ENCODE measurements around the gene EPB42.

EPB42 gene

DNA sequence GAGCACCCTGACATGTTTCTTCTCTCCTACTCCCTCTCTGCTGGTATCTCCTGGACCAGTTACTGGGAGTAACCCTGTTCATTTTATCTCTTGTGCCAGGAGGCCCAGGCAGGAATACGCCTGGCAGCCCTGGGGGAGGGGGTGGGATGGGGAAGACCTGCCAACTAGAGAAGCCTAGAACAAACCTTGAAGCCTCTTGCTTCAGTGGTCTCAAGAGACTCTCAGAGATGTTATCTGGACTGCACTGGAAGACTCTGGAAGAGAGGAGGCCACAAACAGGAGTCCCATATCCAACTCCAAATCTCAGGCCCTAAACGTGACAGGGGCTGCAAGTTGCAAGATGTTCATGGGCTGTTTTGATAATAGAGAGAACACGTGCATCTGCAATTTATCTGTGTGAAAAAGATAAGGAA lies at the start of gene EPB42:
Gene EPB42, minus strand, starts transcription at position 28 of the 413 bp plus-strand sequence. CDS start 193 bp downstream, outside the sequence.
- FAIRE-seq = no peak

DNA sequence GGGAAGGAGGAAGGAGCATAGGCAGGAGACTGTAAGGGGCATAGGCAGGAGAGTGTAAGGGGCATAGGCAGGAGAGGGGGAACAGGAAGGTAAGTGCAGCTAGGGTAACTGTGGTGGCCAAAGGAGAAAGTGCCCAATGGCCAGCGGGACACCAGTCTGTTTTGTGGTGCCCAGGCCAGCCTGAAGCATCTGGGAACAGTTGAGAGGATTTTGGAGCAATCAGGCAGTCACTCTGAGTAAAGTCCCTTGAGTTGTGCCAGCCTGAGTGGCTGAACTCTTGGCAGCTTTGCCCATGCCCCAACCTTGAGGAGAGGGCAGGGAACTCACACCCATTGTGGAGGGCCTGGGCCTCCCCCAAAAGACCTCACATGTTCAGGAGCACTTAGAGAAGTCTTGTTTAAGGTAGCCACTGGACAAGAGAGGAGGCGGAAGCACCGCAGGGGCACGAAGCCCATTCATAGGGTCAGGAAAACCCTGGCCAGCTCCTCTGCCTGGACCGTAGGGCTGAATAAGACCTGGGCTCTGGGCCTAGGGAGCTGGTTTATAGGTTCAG lies 49.4 kb upstream of the EPB42 start:
- no peak for FAIRE-seq

DNA sequence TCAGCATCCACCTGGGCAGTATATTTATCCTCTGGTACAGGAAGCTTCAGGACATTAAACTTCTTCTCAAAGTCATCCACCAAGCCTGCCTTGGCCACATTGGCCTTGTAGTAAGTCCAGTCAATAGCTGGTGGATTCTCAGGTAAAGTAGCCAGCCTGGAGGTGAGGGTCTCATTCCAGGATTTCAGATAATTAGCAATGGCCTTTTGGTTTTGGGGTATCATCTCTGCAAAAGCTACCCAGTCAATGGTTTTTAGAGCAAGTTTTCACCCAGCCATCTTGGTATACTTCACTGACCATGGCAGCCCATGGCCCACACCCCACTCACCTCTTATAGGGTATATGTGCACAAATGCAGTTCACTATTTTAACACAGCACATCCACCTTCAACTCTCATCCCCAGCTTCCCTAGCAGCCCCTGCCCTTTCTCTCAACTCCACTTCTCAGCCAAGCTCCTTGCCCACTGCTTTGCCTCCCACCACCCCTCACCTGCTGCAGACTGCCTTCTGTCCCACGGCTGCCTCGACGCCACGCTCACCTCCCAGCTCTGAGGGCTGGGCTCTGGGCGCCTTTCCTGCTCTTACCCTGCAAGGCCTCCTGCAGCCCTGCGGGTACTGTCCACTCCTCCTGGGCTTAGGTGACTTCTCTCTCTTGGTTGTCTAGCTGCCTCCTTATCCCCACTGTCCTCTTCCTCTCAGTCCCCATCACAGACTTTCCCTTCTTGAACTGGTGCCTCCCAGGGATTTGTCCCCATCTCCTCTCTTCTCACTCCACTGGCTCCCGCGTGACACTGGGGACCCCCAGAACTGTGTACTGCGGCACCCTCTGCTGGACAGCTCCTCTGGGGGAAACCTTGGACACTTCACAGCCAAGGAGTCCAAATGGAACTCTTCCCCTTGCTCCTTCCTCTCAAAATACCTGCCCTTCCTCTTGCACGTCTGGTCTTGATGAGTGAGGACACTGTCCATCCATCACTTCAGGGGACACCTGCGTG lies 47.6 kb upstream of the EPB42 start:
- no peak for FAIRE-seq

DNA sequence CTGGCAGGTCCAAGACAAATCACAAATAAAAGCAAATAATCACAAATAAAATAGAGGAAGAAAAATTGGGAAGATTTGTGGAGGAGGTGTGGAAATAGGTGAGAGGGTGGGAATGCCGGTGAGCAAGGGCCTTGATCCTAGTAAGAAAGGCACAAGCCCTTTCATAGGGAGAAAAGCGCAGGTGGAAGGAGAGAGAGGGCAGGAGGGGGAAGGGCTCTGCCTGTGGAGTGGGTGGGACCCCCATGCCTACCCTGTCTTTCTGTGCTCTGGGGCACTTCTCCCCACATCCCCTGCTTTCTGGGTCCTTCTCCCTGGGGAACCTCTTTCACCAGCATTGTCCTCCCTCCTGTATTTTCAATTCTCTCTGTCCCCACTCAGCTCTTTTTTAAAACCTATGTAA lies 46.6 kb upstream of the EPB42 start:
- no peak for FAIRE-seq

DNA sequence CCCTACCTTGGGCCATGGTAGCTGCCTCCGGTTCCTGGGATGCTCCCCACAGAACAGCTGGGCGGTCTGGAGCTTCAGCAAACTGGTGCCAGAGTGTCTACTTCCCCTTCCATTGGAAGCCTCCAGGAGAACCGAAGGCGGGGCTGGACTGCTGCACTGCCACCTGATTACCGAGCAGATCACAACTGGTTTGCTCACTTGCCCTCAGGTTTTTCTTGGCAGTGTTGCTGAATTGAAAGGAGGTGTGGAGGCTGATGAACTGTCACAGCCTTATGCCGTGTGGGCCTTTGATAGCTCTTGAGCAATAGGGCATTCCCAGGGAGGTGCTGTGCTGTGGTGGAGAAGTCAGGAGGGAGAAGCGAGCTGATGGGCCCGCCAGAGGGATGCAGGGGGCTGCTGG lies 46.0 kb upstream of the EPB42 start, which contains the start of gene TGM5:
Gene TGM5, minus strand, starts transcription at position 95 of the 400 bp plus-strand sequence. Its CDS starts 79 bp downstream, at position 16.
- no peak for FAIRE-seq

DNA sequence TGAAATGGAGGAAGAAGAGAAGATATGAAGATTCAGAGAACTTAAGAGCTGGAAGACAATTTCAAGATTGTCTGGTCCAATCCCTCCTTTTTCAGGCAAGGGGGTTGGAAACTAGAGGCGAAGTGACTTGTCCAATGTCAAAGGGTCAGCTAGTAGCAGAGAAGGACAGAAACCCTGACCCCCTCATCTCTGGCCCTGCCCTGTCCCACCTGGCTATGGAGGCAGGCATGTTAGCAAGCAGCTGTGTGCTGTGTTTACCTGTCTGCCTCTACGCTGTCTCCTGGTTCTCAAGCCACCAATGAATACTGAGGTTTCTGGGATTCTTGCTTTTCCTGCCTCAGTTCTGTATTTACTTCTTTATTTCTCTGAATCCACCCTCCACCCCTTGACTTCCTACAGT lies 45.6 kb upstream of the EPB42 start:
- FAIRE-seq = no peak

DNA sequence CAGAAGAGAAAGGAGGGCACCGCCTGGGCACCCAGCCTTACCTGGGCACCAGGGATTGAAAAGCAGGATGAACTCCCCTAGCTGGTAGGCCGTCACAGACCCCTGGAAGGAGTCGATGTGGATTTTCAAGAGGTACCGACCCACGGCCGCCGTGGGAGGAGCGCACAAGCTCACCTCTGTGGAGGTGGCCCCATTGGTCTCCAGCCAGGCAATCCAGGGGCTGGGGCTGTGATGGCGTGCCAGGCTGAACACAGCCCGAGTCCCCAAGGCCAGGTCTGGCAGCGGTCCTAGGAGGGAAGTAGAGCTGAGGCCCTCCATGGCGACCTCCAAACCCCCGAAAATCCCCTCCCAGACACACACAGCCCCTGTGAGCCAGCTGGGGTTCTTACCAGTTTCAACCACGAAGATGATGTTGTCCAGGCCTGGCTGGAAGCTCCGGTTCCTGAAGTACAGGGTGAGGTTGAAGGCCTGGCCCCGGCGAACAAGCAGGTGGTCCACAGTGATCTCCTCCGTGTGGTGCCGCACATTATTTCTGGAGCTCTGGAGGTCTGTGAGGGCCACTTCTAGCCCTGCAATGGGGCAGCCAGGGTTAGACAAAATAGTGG lies 39.3 kb upstream of the EPB42 start:
- no peak for FAIRE-seq

DNA sequence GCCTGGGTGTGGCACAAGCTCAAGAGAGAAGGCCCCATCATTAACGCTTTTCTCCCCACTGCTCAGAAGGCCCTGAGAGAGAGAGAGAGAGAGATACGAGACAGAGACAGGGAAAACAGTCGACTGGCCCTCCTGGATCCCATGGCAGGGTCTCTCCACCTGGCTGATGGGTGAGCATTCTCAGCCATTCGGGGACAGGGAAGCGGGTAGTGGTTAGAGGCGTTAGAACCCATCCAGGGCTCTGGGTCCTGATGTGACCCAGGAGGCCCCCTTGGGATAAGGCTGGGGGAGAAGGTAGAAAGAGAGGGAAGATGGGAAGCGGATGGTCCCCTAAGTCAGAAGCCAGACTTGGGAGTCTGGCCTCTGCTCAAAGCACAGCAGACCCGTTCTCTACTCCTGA lies 38.0 kb upstream of the EPB42 start:
- no peak for FAIRE-seq

DNA sequence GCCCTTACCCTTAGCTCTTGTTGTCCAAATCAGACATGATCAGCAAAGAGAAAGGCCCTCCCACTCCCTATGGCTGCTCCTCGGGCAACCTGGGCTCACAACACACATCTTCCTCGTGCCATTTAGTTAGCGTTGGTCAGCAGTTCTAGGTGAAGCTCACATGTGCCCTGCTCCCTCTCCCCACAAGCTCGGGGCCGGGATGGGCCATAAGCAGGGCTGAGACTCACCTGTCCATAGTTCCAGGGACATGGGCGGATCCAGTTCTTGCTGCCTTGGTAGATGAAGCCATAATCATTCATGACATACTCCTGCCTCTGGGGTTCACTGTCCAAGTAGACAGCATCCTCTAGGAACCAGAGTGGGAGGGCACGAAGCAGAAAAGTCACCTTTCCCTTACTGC lies 35.5 kb upstream of the EPB42 start:
- no peak for FAIRE-seq

DNA sequence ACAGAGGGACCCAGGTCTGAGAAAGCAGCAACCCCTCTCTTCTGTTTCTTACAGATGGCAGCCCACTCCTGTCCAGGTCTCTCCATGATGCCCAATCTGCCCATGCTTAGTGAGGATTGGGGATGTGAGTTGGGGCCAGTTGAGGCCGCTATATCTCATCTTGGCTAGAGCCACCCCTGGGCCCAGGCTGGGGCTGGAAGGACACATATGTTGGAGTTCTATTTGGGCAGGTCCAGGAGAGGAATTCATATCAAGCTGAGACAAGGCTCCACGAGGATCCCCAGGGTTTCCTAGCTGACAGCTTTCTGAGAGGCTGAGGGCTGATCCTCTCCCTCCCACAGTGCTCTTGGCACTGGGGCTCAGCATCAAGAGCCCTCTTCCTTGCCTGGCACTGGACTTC lies 34.6 kb upstream of the EPB42 start:
- no peak for FAIRE-seq

DNA sequence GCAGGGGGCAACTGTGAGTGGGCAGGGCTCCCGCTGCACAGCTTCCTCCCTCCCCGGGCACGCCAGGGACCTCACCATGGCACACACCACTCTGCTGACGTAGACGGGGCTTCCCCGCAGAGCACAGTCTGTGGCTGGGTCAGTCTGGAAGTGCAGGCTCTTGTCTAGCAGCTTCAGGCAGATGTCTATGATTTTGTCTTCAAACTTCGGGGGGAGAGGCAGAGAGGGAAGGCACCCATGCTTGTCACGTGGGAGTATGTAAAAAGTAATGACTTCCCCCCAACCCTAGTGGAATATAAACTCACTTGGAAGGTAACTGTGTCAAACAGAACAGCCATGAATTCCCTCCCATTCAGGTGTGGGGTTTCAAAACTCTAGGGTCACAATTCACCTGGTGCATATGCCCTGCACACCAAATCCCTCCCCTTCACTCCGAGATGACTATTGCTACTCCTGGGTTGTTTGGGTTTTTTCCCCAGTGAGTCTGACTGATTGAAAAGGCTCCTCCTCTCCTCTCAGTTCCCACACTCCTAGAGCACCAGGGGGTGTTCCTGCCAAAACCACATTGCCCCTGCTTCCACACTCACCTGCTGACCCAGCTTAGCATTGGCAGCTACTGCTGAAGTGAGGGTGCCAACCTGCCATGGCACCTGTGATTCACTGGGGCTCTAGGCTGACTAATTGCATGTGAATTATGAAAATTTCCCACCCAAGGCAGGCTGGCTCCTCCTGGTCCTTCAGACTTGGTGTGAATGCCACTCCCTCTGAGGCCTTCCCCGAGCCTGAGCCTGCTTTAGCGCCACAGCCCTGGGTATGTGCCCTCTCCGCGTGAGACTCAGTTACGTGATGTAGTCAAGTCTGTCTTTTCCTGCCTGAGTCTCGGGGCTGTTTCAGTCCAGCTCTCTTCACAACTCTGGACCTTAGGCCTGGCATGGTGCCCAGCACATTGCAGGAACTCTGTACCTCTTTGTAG lies 32.9 kb upstream of the EPB42 start:
- no peak for FAIRE-seq

DNA sequence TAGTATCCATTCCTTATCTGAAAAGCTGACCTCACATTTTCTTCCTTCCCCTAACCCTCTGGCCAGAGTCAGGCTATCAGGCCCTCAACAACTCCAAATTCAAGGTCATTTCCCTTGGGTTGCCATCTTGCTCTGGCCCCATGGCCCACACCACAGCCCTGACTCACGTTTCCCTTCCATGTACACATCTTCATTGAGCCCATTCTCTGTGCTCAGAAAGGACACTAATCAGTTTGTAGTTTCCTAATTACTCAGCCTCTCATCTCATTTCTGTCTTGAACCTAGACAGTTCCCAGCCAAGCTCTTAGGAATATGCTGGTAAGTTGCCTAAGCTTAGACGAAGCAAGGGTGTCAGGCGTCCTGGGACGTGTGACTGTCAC lies 31.0 kb upstream of the EPB42 start:
- FAIRE-seq = no peak

DNA sequence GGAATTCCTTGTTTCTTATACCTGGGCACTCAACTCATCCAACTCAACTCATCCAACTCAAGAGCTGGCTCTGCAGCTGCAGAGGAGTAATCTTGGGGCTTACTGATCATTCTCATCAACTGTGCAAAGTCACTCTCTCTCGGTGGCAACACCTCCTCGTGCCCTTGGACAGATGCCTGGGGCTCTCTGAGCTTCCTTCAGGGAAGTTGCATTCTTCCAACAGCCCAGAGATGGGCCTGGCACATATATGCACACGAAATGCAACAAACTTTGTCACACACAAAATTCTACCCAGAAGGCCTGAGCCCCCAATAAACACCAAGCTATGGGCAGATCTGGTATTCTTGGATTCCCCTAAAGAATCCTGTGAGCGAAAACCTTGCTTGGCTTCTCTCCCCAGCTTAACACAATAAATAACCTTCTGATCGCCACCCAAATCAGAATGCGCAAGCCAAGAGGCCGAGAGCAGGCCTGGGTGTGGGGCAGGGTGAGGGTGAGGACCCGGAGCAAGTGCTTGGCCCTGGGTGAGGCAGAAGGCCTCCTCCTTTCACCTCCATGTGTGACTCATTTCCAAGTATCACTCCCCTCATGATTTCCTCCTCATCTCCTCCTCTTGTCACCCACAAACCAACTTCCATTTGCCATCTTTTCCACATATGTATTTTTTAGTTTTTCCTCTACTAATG lies 30.5 kb upstream of the EPB42 start:
- no peak for FAIRE-seq

DNA sequence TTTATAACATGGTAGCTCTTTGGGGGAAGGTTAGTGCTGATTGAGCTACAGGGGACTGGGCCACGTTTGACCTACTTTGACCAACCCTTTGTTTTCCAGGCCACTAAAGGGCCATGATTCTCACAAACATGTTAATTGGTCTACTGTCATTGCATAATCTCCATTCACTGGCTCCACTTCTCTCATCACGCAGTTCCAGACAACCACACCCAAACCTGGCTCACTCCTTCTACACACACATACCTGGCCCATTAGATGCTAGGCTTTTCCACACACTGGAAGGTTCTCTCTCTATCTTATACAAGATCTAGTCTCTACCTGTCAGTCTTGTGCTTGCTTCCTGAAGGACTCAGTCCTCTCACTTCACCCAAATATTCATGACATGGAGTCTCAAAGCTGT lies 30.0 kb upstream of the EPB42 start:
- FAIRE-seq = no peak

DNA sequence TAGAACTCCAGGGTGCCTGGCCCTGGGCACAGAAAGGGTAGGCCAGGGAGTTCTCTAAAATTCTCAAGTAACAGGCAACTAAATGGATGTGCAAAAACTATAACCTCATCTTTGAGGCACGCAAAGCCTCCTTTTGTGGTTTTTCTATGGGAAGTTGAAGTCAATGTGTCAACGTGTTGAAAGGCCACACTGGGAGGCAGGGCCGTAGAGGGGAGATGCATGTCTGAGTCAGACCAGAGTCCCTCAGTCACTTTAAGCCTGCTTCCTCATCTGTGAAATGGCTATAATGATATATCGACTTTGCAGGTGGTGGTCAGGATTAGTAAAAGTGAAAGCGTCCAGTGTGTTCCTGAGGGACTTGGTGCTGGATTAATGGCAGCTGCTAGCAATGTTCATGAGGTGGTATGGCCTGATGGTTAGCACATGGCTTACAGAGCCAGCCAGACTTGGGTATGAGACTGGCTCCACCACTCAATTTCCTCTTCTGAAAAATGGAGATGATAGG lies 28.9 kb upstream of the EPB42 start:
- no peak for FAIRE-seq

DNA sequence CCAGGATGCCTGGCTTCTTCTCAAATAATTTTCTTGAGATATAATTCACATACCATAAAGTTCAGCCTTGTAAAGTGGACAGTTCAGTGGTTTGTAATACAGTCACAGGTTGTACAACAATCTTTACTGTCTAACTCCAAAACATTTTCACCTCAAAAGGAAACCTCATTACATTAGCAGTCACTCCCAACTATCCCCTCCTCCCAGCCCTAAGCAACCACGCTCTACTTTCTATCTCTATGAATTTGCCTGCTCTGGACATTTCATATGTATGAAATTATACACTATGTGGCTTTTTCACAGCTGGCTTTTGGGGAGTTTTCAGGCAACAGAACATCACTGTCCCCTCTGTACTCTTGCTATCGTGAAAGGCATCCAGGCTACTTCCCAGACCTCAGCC lies 28.4 kb upstream of the EPB42 start:
- FAIRE-seq = no peak

DNA sequence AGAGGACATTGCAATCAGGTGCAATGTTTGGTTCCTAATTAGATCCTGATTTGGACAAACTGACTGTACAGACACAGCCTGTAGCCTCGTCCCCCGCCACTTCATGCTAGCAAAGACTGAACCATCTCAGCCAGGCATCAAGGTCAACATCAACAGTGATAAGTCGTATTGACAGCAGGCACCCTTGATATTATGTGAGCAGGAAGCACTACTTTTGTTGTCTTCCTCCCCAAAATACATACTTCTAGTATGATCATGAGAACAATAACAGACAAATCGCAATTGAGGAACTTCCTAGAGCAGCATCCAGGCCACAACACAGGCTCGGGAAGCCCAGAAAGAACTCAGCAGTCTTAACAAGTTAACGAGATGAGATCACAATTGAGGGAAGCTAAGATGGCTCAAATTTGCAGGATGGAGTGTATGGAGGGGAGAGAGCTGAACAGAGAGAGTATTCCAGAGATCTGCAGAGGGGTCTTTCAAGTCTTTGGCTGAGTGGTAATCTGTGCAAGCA lies 25.5 kb upstream of the EPB42 start:
- FAIRE-seq = no peak

DNA sequence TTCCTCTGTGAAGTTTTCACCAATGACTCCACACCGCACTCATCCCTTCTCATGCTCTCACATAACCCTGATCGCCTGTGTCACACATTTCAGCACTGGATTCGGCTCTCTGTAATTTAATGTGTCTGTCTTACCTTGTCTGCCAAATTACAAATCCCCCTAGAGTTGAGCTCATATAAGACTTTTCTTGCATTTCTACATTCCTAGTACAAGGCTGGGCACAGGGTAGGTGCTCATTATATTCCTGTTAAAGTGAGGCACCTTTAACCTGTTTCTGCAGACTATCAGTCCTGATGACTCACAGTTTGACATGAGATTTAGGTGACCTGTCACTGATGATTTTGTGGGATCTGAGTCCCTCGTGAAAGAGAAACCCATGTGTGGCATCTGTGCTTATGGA lies 23.3 kb upstream of the EPB42 start:
- FAIRE-seq = no peak

DNA sequence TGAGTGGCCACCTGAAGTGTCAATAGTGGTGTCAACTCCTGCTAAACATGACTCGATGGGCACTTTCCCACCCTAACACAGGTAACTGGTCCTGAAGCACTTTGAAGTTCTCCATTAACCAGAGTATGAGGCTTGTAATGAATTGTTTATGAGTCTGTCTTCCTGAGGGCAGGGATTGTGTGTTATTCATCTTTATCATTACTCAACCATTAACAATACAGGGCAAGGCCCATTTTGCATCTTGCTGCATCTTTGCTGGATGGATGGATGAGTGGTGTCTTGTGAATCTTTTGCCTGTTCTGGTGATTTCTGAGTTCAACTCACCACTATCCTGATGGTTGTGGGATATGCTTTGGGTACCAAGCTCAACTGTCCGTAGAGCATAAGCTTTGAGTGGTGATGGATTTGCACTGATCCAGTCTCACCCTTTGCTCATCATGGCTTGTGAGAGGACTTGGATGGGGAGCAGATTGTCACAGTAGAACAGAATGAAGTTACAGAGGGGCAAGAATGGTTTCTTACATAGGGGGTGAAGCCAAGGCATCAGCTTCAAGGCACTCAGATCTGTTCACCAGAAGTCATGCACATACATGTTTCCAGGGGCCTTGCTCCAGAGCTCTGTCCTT lies 22.3 kb upstream of the EPB42 start:
- no peak for FAIRE-seq

DNA sequence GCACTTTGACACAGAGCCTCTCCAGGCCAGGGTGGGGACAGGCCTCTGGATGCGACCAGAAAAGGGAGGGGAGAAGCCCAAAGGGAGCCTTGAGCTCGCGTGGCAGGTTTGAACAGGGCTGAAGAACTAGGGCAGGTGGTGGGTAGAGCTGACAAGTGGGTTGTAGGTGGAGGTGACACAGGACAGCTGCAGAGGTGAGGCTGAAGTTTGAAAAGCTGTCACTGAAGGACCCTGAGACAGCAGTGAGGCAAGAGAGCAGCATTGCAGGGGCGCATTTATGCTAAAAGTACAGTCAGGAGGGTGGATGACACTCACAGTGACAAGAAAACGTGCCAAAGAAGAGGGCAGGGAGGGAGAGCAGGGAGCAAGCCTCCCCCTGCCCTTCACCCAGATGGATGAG lies 21.8 kb upstream of the EPB42 start:
- no peak for FAIRE-seq

DNA sequence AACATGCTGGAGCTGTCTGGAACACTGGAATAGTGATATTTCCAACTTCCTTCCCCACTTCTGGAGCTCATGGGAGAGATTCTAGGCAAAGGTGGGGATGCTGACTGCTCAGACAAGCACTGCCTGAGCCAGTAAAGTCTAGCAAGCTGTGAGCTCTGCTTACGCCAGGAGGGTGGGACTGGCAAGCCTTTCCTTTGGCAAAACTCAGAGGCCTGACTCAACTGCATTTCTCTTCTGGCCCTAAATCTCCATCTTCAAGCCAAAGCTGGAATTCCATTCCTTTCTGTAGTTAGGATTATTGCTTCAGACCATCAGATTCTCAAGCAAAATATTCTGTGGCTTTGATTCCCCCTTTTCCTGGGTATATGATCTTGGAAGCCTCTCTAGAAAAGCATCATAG lies 20.3 kb upstream of the EPB42 start:
- no peak for FAIRE-seq
